A549 treated with DMSO at 1 μM for 4 hours (cell line): ENCODE measurements around the gene C20orf96. TPM values are rescaled to one million over a fixed set of nuclear protein-coding genes. Genes with fewer than 3 reads are reported as not detected.

Experiments used
- total RNA-seq: library from RNA; stranded (reverse); fragments of 200-300 nt; extraction: Qiagen RNA extraction; gene quantifications from 5 replicates; pipeline ENCODE4 v1.2.3, GENCODE V29; 2022; ENCODE audit warnings: low read depth

Gene C20orf96, protein sequence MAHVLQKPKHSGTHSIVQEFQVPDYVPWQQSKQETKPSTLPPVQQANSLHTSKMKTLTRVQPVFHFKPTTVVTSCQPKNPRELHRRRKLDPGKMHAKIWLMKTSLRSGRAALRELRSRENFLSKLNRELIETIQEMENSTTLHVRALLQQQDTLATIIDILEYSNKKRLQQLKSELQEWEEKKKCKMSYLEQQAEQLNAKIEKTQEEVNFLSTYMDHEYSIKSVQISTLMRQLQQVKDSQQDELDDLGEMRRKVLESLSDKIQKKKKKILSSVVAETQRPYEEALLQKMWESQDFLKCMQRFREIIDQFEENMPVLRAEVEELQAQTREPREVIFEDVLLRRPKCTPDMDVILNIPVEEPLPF
- total RNA-seq, result 9.4 to 11.3 TPM (median 11.1 TPM) in 5 replicates

DNA sequence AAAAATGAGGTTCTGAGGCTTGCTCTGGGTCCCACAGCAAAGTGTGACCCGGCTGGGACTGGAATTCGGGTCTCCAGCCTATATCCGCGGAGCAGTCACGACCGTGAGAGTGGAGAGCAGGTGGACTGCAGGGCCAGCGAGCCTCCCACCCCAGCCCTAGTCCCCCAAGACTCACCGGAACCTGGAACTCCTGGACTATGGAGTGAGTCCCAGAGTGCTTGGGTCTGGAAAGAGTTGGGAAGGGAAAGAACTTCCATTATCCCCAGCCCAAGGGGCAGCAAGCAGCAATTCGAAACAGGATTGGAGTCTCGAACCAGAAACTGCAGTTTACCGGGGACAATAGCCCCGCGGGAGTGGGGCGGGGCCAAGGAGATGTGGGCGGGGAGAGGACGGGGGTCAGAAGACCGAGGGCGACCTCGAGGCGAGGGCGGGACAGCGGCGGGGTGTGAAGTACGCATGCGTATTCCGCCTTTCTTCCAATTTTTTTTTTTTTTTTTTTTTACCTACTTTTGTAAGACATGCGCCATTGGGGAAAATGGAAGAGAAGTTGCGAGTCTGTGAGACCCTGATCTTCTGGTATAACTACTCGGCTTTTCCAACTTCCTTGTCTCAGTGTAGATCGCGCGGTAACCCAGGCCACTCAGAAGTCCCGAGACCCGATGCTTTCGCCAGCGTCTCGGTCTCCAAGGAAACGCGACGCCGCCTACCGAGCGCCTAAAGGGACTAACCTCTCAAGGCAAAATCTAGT, at the start of gene C20orf96:
Gene C20orf96 (minus strand): TSS at position 667 of the 748 bp plus-strand sequence. CDS start 140 bp downstream, at position 527.

DNA sequence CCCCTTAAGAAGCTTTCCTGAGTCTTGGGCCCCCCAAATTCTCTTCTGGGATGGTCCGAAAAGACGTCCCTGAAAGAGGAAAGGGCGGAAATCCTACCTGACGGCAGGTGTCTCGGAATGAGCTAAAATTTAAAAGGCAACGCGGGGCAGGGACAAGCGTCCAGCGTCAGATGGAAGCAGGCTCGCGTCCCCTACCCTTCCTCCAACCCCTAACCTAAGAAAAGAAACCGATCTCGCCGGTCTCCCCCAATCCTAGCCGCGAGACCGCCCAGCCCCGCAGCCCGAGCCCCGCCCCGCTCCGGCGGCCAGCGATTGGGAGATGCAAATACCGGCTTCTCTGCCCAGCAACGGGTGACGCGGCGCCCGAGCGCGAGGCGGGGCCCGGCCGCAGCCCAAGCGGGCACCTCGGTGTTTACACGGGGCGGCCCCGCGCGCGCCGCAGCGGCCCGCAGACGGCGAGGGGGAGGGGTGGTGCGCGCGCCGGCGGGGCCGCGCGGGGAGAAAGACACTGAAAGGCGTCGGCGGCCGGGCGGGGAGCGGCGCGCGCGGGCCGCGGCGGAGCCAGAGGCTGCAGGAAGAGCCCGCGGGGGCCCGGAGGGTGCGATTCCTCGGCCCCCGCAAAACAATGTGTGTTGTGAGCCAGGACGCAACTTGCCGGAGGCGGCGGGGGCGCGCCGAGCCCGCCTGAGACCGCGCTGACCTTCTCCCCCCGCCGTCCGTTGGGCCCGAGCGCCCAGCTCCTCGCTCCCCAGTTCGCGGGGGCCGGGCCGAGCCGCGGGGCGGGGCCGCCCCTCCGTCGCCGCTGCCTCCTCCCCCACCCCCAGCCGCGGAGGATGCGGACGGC, 34.7 kb upstream of the C20orf96 start, which contains the start of gene SOX12:
Gene SOX12 (plus strand): TSS at position 508 of the 844 bp plus-strand sequence. CDS start 373 bp downstream, outside the sequence.

DNA sequence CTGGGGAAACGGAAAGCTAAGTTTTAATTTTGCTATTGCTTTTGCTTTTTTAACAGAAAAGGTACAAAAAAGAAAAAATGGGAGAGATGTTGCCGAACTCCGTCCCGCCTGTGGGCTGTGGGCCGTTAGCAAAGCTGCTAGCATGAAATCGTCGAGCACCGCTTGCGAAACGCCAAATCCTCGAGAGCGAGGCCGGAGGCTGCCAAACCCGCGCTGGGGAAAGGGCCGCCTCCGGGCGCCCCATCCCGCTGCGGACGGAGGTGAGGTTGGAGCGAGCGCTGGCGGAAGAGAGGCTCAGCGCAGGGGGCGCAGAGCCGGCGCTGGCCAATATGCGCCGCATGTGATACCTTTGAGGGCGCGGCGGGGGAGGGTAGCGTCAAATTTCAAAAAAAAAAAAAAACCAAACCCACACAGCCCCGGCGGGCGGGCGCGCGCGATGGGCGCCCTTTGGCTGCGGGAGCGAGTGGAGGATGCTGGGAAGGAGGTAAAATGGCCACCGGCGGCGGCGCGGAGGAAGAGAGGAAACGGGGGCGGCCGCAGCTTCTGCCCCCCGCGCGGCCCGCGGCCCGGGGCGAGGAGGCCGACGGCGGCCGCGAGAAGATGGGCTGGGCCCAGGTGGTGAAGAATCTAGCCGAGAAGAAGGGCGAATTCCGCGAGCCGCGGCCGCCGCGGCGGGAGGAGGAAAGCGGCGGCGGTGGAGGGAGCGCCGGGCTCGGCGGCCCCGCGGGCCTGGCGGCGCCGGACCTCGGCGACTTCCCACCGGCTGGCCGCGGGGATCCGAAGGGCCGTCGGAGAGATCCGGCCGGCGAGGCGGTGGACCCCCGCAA, 6.8 kb upstream of the C20orf96 start, which contains the start of gene ZCCHC3:
Gene ZCCHC3 (plus strand): TSS at position 473 of the 827 bp plus-strand sequence. CDS start 17 bp downstream, at position 490.

DNA sequence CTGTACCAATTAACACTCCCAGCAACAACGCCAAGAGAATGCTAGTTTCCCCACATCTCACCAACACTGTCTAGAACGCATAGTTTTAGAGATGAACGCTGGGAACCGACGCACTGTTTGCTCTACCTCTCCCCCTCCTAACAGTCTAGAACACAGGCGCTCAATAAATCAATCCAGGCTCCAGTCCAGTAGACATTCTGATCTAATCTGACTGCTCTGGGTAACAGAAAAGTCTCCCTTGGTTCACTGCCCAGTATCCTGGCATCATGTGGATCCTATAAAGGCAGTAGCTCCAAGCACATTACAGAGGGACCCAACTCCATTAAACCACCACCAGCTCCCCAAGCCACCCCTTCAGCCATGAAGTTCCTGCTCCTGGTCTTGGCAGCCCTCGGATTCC, 33.1 kb downstream of the C20orf96 start, which contains the start of gene DEFB132:
Gene DEFB132 (plus strand): TSS at position 306 of the 400 bp plus-strand sequence. CDS start 55 bp downstream, at position 361.

DNA sequence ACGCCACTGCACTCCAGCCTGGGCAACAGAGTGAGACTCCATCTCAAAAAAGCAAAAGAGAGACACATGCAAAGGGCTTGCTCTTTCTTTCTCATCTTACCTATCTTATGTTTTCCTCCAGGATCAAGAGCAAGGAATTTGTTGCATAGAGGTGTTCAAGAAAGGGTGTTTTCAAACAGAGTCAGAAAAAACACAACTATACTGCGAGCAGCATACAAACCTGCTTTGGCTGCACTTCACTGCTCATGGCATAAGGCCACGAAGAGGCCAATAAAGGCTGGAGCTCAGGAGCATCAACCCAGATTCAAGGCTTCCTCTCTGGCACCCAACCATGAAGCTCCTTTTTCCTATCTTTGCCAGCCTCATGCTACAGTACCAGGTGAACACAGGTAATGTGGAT, 63.6 kb downstream of the C20orf96 start, which contains the start of gene DEFB129:
Gene DEFB129 (plus strand): TSS at position 301 of the 400 bp plus-strand sequence. CDS start 31 bp downstream, at position 332.

Other genes with a start within 250 kb of the C20orf96 start
- not detected in 5 replicates for gene DEFB125, start 203.1 kb downstream of the C20orf96 start, total RNA-seq
- not detected in 5 replicates for gene DEFB126, start 148.2 kb downstream of the C20orf96 start, total RNA-seq
- not detected in 5 replicates for gene DEFB127, start 133.3 kb downstream of the C20orf96 start, total RNA-seq
- not detected in 5 replicates for gene DEFB128, start 101.0 kb downstream of the C20orf96 start, total RNA-seq
- not detected in 5 replicates for gene DEFB129, start 63.5 kb downstream of the C20orf96 start, total RNA-seq
- gene DEFB132, start 33.0 kb downstream of the C20orf96 start, total RNA-seq, result not detected in 5 replicates
- gene ZCCHC3, start 6.8 kb upstream of the C20orf96 start, total RNA-seq, result 18.7 to 23.4 TPM (median 21.2 TPM) in 5 replicates
- 20.0 to 29.3 TPM (median 24.2 TPM) in 5 replicates for gene SOX12, start 34.8 kb upstream of the C20orf96 start, total RNA-seq
- gene NRSN2, start 56.4 kb upstream of the C20orf96 start, total RNA-seq, result 55.9 to 68.2 TPM (median 59.5 TPM) in 5 replicates
- gene TRIB3, start 90.0 kb upstream of the C20orf96 start, total RNA-seq, result 39.8 to 57.3 TPM (median 47.1 TPM) in 5 replicates
- 109 to 151 TPM (median 138 TPM) in 5 replicates for gene RBCK1, start 117.5 kb upstream of the C20orf96 start, total RNA-seq
- 33.0 to 37.6 TPM (median 37.2 TPM) in 5 replicates for gene TBC1D20, start 171.8 kb upstream of the C20orf96 start, total RNA-seq